Kidney epithelial cell (primary cell): ENCODE measurements around the gene PMEPA1. TPM values are rescaled to one million over a fixed set of nuclear protein-coding genes. Genes with fewer than 3 reads are reported as not detected.
A peak's percentile ranks its signal among the peaks of the same experiment; 100 is the strongest.

Experiments used
- DNase-seq: peaks from one replicate; pipeline ENCODE4 v3.0.0-alpha.2; 2010; ENCODE audit warnings: low read depth
- H3K27me3 ChIP-seq: 2 replicates; pipeline ENCODE4 v1.6.0; 2011; ENCODE audit warnings: low read length; ENCODE audit not compliant: control insufficient read depth, insufficient read depth
- H3K36me3 ChIP-seq: 2 replicates; pipeline ENCODE4 v1.5.1; 2011; ENCODE audit warnings: low read length; ENCODE audit not compliant: control insufficient read depth, insufficient read depth
- H3K4me3 ChIP-seq: 2 replicates; pipeline ENCODE4 v1.5.1; 2011; ENCODE audit warnings: low read depth, mild to moderate bottlenecking, control low read depth, low read length
- total RNA-seq: library from RNA; depleted of rRNA; stranded (reverse); fragments of >200 nt; gene quantifications from 2 replicates; pipeline ENCODE4 v1.2.3, GENCODE V29; 2015
- TF ChIP-seq, protein P1 (sequence below): IDR thresholded peaks from 2 replicates; pipeline ENCODE4 v1.5.1; 2011; ENCODE audit warnings: mild to moderate bottlenecking, moderate library complexity, low read length, control low read depth, inconsistent platforms; ENCODE audit not compliant: insufficient read depth, poor library complexity, severe bottlenecking

Gene PMEPA1
- total RNA-seq, 1 donor from 2014 or later = 244 TPM

DNA sequence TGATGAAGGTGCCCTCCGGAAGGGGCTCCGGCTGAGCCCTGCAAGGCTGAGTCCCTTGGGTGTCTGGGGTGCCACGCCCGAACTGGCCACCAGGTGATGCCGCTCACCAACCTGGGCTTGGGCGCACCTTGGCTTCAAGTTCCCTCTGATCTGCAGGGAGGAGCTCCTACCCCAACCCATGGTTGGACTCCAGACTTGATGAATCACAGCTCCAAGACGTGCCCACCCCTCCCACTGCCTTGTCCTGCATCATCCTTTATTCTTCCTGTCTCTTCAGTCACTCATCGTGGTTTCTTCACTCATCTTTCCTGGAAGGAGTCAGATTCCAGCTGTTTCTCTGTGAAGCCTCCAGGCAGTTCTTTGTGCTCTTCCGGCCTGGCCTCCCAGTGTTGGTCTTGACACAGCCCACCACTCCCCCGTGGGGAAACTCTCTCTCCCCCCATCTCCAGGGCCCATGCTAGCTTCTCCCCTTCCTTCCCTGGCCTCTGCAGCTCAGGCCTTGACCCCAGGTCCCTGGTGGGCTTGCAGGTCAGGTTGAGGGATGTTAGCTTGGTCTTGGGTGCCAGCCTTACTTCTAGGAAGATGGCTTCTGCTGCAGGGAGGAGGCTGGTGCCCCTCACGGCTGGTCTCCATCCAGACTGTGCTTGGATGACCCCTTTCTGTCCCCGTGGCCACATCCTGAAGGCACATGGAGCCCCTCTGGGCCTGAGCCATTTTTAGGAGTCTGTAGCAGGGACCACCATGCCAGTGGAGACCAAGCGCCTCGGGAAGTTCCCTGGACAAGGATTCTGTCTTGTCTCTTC is 87.0 kb downstream of the PMEPA1 start:
- H3K4me3 ChIP-seq = no peak overlapping the region
- no peaks in the 10 kb centered on the region for H3K27me3 ChIP-seq
- TF ChIP-seq, protein P1, sequence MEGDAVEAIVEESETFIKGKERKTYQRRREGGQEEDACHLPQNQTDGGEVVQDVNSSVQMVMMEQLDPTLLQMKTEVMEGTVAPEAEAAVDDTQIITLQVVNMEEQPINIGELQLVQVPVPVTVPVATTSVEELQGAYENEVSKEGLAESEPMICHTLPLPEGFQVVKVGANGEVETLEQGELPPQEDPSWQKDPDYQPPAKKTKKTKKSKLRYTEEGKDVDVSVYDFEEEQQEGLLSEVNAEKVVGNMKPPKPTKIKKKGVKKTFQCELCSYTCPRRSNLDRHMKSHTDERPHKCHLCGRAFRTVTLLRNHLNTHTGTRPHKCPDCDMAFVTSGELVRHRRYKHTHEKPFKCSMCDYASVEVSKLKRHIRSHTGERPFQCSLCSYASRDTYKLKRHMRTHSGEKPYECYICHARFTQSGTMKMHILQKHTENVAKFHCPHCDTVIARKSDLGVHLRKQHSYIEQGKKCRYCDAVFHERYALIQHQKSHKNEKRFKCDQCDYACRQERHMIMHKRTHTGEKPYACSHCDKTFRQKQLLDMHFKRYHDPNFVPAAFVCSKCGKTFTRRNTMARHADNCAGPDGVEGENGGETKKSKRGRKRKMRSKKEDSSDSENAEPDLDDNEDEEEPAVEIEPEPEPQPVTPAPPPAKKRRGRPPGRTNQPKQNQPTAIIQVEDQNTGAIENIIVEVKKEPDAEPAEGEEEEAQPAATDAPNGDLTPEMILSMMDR = peak; percentile 99
- DNase-seq = peak; percentile 76
- no peaks in the 10 kb centered on the region for H3K36me3 ChIP-seq

DNA sequence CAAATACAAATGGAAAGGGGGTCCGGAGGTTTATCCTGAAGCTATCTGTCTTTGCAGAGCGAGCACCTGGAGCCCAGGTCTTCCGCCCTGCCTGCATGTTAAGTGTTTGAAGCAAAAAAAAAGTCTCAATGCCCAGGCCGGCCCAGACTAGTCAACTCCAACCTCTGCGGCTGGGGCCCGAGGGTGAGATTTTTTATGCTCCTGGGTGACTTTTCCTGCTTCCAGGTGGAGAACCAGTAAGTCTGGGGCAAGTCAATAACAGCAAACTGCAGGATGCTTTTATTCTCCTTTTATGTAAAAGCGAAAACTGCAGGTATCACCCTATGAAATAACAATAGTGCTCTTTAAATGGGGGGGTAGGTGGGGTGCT is 87.6 kb downstream of the PMEPA1 start:
- TF ChIP-seq, protein P1 = no peak
- Histone ChIP-seq H3K36me3 (no peaks in the 10 kb centered on the region), H3K27me3 (no peaks in the 10 kb centered on the region), H3K4me3 (no peak overlapping the region)
- no peak for DNase-seq

DNA sequence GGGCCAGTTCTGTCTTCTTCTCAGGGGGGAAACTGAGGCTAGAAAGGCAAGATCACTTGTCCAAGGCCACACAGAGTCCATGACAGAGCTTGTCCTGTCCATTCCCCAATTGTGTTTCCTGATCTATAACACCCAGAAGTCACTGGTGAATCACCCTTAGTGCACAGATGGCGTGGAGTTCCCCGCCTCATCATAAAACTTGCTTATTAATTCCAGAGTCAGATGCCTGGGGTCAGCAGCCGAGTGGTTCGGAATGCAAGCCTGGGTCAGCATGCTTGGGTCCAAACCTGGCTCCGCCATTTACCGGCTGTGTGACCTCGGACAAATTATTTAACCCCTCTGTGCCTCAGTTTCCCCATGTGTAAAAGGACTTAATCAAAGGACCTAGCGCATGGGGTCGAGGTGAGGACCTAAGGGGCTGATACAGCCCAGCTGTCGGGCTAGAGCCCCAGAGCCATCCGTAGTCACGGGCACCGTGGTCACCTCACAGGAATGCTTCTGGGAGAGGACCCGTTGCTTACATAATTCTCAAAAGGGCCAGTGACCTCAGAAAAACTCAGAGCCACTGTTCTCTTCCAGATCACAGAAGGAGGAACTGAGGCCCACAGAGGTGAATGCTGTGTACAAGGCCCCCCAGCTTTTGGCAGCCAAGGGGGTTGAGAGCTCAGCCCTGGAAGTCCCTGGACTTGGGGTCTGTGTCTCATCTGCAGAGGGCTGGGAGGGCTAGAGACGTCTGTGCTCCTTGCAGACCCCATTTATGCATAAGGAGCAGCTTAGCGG is 88.2 kb downstream of the PMEPA1 start:
- H3K36me3 ChIP-seq = no peaks in the 10 kb centered on the region
- H3K4me3 ChIP-seq = no peak overlapping the region
- peaks cover 2% of the 10 kb centered on the region for H3K27me3 ChIP-seq
- DNase-seq = no peak
- TF ChIP-seq, protein P1 = no peak

DNA sequence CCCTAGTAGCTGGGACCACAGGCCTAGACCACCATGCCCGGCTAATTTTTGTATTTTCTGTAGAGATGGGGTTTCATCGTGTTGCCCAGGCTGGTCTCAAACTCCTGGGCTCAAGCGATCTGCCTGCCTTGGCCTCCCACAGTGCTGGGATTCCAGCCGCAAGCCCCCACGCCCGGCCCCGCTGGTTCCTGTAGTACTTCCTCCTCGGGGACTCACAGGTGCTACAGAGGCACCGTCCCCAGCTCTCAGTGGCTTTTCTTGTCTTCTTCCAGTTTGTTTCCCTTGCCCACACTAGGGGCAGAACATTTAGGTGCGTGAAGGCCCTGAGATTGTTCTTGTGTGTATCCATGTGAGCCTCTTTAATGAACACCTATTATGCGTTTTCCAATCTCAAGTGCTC is 88.8 kb downstream of the PMEPA1 start:
- no peak for DNase-seq
- H3K4me3 ChIP-seq = no peak overlapping the region
- TF ChIP-seq, protein P1 = no peak
- no peaks in the 10 kb centered on the region for H3K36me3 ChIP-seq
- H3K27me3 ChIP-seq = peaks cover 8% of the 10 kb centered on the region

DNA sequence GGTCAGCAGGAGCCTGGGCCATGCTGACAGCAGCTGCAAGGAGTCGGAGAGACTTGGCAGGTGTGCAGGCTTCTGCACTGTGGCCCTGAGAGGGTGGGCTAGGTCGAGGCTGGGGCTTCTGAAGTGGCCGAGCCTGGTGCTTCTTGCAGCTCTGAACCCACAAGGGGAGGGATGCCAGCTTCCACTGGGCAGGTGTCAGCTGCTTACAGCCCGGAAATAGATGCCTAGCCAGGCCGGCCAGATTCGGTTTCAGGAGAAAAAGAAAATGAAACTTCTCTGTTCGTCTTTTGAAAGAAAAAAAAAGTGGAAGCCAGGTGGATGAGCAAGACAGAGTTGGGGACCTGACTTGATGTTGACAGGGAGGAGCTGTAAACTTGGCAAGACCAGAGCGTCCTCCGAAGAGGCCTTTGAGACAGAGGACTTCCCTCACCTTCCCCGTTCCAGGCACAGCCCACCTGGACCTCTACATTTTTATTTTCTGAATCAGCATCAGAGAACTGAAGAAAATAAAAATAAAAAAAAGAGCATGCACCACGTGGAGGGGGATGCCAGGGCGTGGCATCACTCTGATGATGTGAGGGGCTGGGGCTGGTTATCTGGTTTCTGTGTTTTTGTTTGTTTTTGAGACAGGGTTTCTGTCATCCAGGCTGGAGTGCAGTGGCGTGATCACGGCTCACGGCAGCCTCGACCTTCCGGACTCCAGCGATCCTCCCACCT is 89.4 kb downstream of the PMEPA1 start, which contains the start of gene ZBP1:
Gene ZBP1, minus strand, starts transcription at position 153 of the 717 bp plus-strand sequence. Its CDS starts 131 bp downstream, at position 22.
- no peak for DNase-seq
- H3K27me3 ChIP-seq = peaks cover 10% of the 10 kb centered on the region
- no peak within 1 kb of the TSS for H3K4me3 ChIP-seq
- TF ChIP-seq, protein P1 = no peak
- H3K36me3 ChIP-seq = no peaks in the 10 kb centered on the region
